HG03457 (cell line): Measurements from ENCODE around the gene MARS1.
A peak's percentile ranks its signal among the peaks of the same experiment; 100 is the strongest.
"Not testable (repeated sequence)": the region's sequence is repeated elsewhere in the genome, so short reads cannot be mapped to it uniquely, and the experiment has no call there.

Experiments
- ATAC-seq: cut with Tn5 transposase; IDR thresholded peaks from one replicate; pipeline ENCODE4 v1.9.1; 2021; ENCODE audit warnings: moderate number of reproducible peaks; ENCODE audit not compliant: unreplicated experiment

The MARS1 gene

GRCh38 chr12:57487597-57488401 lies at the start of gene MARS1:
MARS1 (plus strand) TSS chr12:57488068; CDS start chr12:57488091, 23 bp downstream.
- ATAC-seq, result peak; percentile 94

GRCh38 chr12:57438400-57438799 lies 49.5 kb upstream of the MARS1 start:
- ATAC-seq, result no peak

GRCh38 chr12:57439762-57440266 lies 48.1 kb upstream of the MARS1 start:
- no peak for ATAC-seq

- ATAC-seq, result not testable (repeated sequence)
Observed at GRCh38 chr12:57441393-57441792, 46.5 kb upstream of the MARS1 start.

GRCh38 chr12:57441846-57442427 lies 45.9 kb upstream of the MARS1 start:
- no peak for ATAC-seq

- ATAC-seq, result not testable (repeated sequence)
Observed at GRCh38 chr12:57444337-57444736, 43.5 kb upstream of the MARS1 start.

GRCh38 chr12:57444744-57445143 lies 43.1 kb upstream of the MARS1 start:
- no peak for ATAC-seq

GRCh38 chr12:57446292-57446960 lies 41.4 kb upstream of the MARS1 start:
- no peak for ATAC-seq

GRCh38 chr12:57448669-57449068 lies 39.2 kb upstream of the MARS1 start:
- no peak for ATAC-seq

GRCh38 chr12:57449375-57449774 lies 38.5 kb upstream of the MARS1 start:
- ATAC-seq, result no peak

GRCh38 chr12:57450057-57450456 lies 37.8 kb upstream of the MARS1 start:
- ATAC-seq, result no peak

- no peak for ATAC-seq
Observed at GRCh38 chr12:57451233-57451778, 36.6 kb upstream of the MARS1 start.

- ATAC-seq, result no peak
Observed at GRCh38 chr12:57452181-57452936, 35.5 kb upstream of the MARS1 start.

GRCh38 chr12:57452937-57453509 lies 34.8 kb upstream of the MARS1 start:
- no peak for ATAC-seq

GRCh38 chr12:57454213-57454565 lies 33.7 kb upstream of the MARS1 start:
- ATAC-seq, result no peak

GRCh38 chr12:57454566-57455373 lies 33.1 kb upstream of the MARS1 start, which contains the start of gene INHBE:
INHBE (plus strand) TSS chr12:57455307; CDS start chr12:57455537, 230 bp downstream.
- no peak for ATAC-seq

- ATAC-seq, result no peak
Observed at GRCh38 chr12:57455374-57456144, 32.3 kb upstream of the MARS1 start.

GRCh38 chr12:57456145-57456700 lies 31.6 kb upstream of the MARS1 start:
- no peak for ATAC-seq
